Thyroid gland (tissue), 4 donors: ENCODE data around the gene CH25H. TPM values are rescaled to one million over a fixed set of nuclear protein-coding genes. Genes with fewer than 3 reads are reported as not detected.

Source experiments
- DNase-seq, 2 donors: peaks; one replicate each; pipeline ENCODE4 v3.0.0-alpha.2; 2019
- H3K27ac ChIP-seq, 3 donors: fragments of 200-600 bp; sonication (generic); 1 replicate in 2 of 3; 2 replicates in 1 of 3; pipeline ENCODE4 v1.5.1; 2016 to 2019; ENCODE audit warnings: mild to moderate bottlenecking in 1 of 3, moderate library complexity in 1 of 3
- H3K27me3 ChIP-seq: fragments of 200-600 bp; sonication (generic); one replicate; pipeline ENCODE4 v1.5.1; 2019
- H3K36me3 ChIP-seq, 2 donors: fragments of 200-600 bp; sonication (generic); one replicate each; pipeline ENCODE4 v1.5.1; 2016 to 2019
- H3K4me1 ChIP-seq, 2 donors: fragments of 200-600 bp; sonication (generic); one replicate each; pipeline ENCODE4 v1.5.1; 2017 to 2019
- H3K4me3 ChIP-seq, 3 donors: fragments of 200-600 bp; sonication (generic); replicated peaks in 1 of 3; 1 replicate in 2 of 3; 2 replicates in 1 of 3; pipeline ENCODE4 v1.5.1; 2016; ENCODE audit warnings: mild to moderate bottlenecking in 1 of 3
- H3K9me3 ChIP-seq: fragments of 200-600 bp; sonication (generic); one replicate; pipeline ENCODE4 v1.5.1; 2017
- POLR2A ChIP-seq, 2 donors: fragments of 450-650 bp; IDR thresholded peaks; one replicate each; pipeline ENCODE4 v1.6.1; 2017; ENCODE audit warnings: antibody characterized with exemption in 2 of 2, mild to moderate bottlenecking in 2 of 2, moderate library complexity in 1 of 2
- WGBS, 2 donors: methylation state at CpG; one replicate each; pipeline ENCODE4 v1.1.5; 2017; 5-methylcytosine and 5-hydroxymethylcytosine counted together
- intact Hi-C: fragments of 100-400 bp; cut with DNase I; formaldehyde crosslinking; loops from one replicate; pipeline ENCODE4 v1.15.1; 2023
- total RNA-seq, 4 donors: library from RNA; depleted of rRNA; stranded (reverse); fragments of >200 nt; gene quantifications; one replicate each; pipeline ENCODE4 v1.2.3, GENCODE V29; 2016
- TF ChIP-seq, protein P1 (sequence below), 6 experiments: fragments of 200-600 bp in 3 of 6; fragments of 450-650 bp in 3 of 6; sonication (generic) in 3 of 6; IDR thresholded peaks; one replicate each; pipeline ENCODE4 v1.5.1; 2016 to 2019; ENCODE audit warnings: antibody characterized with exemption in 6 of 6, mild to moderate bottlenecking in 2 of 6, inconsistent platforms in 1 of 6, moderate library complexity in 1 of 6

Gene CH25H
- total RNA-seq, 4 donors from 2014 or later, result 0.44 to 6.3 (median 3.4) TPM; not detected in 1

DNA sequence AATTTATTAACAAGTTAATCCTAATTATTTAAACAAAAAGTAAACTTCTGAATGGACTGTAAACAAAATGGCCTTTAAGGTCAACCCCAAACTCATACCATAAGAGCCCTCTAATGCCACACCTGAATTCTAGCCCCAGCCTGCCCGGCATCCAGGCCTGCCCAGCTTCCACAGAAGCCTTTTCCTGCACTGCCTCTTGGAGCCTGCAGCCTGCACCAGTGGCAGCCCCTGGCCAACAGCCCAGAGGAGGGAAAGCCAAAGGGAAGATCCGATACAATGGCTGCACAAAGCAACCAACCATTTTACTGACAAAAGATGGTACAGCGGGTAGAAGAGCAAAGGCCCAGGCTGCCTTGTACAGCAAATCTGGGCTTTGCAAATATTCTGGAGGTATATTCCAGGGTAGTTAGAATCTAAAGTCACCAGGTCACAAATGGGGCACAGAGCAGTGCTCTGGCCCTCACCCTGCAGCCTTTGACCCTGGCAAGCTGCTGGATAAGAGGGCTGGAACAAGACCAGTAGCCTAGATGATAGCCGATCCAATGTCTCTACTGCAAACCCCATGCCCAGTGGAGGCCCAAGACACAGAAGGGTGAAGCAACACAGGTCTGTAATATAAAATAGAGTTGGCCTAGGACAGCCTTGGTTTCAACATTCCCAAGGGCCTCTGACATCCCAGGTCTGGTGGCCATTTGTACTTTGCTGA lies 12.5 kb upstream of the CH25H start:
- Histone ChIP-seq H3K9me3 (no peaks in the 10 kb centered on the region), H3K4me1 (peaks cover 3 to 6% of the 10 kb centered on the region in 2 donors), H3K36me3 (peaks cover 0 to 8% of the 10 kb centered on the region in 2 donors), H3K27ac (no peak overlapping the region), H3K4me3 (no peak overlapping the region), H3K27me3 (no peaks in the 10 kb centered on the region)
- TF ChIP-seq, protein P1, sequence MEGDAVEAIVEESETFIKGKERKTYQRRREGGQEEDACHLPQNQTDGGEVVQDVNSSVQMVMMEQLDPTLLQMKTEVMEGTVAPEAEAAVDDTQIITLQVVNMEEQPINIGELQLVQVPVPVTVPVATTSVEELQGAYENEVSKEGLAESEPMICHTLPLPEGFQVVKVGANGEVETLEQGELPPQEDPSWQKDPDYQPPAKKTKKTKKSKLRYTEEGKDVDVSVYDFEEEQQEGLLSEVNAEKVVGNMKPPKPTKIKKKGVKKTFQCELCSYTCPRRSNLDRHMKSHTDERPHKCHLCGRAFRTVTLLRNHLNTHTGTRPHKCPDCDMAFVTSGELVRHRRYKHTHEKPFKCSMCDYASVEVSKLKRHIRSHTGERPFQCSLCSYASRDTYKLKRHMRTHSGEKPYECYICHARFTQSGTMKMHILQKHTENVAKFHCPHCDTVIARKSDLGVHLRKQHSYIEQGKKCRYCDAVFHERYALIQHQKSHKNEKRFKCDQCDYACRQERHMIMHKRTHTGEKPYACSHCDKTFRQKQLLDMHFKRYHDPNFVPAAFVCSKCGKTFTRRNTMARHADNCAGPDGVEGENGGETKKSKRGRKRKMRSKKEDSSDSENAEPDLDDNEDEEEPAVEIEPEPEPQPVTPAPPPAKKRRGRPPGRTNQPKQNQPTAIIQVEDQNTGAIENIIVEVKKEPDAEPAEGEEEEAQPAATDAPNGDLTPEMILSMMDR (IDR thresholded peaks at IDR 0.05), result no peak
- TF ChIP-seq POLR2A (IDR thresholded peaks at IDR 0.05), result no peak
- 79 to 81% methylated on average over 4 of the region's 4 CpGs for WGBS, 2 donors
- intact Hi-C loops, result no loop called here
- DNase-seq, result peak; percentile 12 to 27

DNA sequence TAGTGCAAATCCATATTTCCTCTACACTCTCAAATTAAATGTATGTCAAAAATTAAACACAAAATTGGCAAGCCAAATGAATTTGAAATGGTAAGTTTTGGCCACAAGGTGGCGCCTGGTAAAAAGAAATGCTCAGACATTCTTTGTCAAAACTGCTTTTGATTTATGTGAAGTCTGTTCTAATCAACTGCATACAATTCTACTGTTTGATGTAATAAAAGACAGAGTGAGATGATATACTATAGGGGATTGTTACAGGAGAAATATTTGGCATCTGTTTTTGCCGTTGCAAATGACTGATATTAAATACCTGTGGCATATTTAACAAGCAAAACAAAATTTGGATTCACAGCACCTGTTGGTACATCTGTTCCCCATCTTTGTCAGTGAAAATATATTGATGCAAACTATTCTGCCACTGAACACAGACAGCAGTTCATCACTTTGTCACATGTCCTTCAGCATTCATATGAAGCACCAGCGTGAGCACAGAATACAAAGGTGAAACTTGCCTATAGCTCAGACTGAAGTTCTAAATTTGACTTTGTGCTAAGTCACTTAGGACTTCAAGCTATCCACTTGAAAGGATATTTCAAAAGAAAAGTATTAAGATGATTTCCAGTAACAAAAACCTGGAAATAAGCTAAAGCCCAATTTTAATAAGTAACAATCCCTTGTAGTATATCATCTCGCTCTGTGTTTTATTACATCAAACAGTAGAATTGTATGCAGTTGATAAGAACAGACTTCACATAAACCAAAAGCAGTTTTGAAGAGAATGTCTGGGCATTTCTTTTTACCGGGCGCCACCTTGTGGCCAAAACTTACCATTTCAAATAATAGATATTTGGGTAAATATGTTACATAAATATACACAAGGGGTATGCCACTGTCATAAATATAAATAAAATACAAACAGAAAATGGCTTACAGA lies 10.2 kb upstream of the CH25H start:
- peaks cover 0 to 8% of the 10 kb centered on the region in 2 donors for H3K36me3 ChIP-seq
- no peak overlapping the region for H3K4me3 ChIP-seq
- peaks cover 3 to 6% of the 10 kb centered on the region in 2 donors for H3K4me1 ChIP-seq
- intact Hi-C loops, result no loop called here
- DNase-seq, result peak; percentile 44 to 61
- H3K27ac ChIP-seq, result peak overlapping the region in 2 of 3 donors; percentile 5 to 15
- 15 to 20% methylated on average over 6 of the region's 6 CpGs for WGBS, 2 donors
- H3K27me3 ChIP-seq, result no peaks in the 10 kb centered on the region
- no peaks in the 10 kb centered on the region for H3K9me3 ChIP-seq
- no peak for TF ChIP-seq POLR2A (IDR thresholded peaks at IDR 0.05)
- TF ChIP-seq, protein P1 (IDR thresholded peaks at IDR 0.05), result peak; percentile 39 to 87 (median 64)

DNA sequence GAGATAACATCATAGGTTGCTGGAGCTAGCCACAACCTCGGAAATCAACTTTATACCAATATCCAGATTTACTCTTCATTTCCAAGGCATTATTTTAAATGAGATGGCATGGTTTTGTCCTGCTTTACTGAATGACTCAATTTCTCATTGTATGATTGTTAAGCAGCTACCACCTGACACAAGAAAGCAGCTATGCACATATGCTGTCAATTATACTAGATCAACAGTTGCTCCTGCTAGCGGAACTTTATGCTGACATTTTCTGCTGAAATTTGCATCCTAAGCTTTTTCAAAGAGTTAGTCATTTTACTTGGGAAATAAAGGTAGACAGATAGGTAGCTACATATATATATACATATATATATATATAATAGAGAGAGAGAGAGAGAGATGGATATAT lies 8.9 kb upstream of the CH25H start:
- 97 to 98% methylated on average over 2 of the region's 2 CpGs for WGBS, 2 donors
- H3K27me3 ChIP-seq, result no peaks in the 10 kb centered on the region
- no peak overlapping the region for H3K27ac ChIP-seq
- peaks cover 0 to 8% of the 10 kb centered on the region in 2 donors for H3K36me3 ChIP-seq
- H3K4me1 ChIP-seq, result peaks cover 3 to 6% of the 10 kb centered on the region in 2 donors
- H3K4me3 ChIP-seq, result no peak overlapping the region
- intact Hi-C loops, result no loop called here
- H3K9me3 ChIP-seq, result no peaks in the 10 kb centered on the region
- TF ChIP-seq POLR2A (IDR thresholded peaks at IDR 0.05), result no peak
- TF ChIP-seq, protein P1 (IDR thresholded peaks at IDR 0.05), result no peak
- no peak for DNase-seq

DNA sequence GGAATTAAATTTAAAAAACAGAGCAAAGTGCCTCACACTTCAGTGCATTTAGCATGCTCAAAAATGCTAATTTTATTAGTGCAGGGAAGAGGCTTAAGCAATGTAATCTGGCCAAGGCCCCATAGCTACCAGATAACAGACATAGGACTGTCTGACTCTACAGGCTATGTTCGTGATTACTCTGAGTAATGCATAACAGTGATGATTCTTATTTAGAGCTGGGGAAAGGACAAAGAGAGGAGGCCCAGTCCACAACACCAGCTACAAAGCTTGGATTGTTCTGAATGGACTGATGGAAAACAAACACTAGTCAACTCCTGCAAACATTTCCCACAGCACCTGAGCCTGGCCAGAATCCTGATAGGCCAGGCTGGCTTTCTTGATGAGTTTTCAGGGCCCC lies 8.4 kb upstream of the CH25H start:
- TF ChIP-seq, protein P1 (IDR thresholded peaks at IDR 0.05), result no peak
- no peak for TF ChIP-seq POLR2A (IDR thresholded peaks at IDR 0.05)
- WGBS, 2 donors, result 80 to 92% methylated on average over 1 of the region's 1 CpG

More for the DNA sequence above, 8.4 kb upstream of the CH25H start:
- Histone ChIP-seq H3K9me3 (no peaks in the 10 kb centered on the region), H3K4me3 (no peak overlapping the region), H3K36me3 (peaks cover 0 to 8% of the 10 kb centered on the region in 2 donors), H3K27ac (no peak overlapping the region), H3K4me1 (peaks cover 3 to 6% of the 10 kb centered on the region in 2 donors), H3K27me3 (no peaks in the 10 kb centered on the region)
- no peak for DNase-seq
- intact Hi-C loops, result no loop called here
